Measurements from ENCODE around the gene CFAP410. TPM values are rescaled to one million over a fixed set of nuclear protein-coding genes. Genes with fewer than 3 reads are reported as not detected.

The CFAP410 gene
- total and polyA plus RNA-seq, 8 donors, result 21.1 to 118 (median 32.8) TPM

DNA sequence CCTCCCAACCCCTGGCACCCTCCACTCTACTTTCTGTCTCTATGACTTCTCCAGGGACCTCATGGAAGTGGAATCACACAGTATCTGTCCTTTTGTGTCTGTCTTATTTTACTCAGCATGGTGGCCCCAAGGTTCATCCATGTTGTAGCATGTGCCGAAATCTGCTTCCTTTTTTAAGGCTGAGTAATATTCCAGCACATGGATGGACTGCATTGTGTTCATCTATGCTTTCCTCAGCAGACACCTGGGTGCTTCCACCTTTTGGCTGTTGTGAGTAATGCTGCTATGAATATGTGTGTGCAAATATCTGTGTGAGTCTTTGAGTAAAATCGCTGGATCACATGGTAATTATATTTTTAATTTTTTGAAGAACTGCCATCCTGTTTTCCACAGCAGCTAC, 40.9 kb downstream of the CFAP410 start:
- H3K9me3 ChIP-seq, result no peaks in the 10 kb centered on the region
- no peak overlapping the region for H3K4me3 ChIP-seq
- intact Hi-C loops (cut with DNase I; ENCODE audit: low total_unique reads), result no loop called here
- no peak for DNase-seq
- 84 to 96% (median 88%) methylated on average over 2 of the region's 2 CpGs for WGBS, 5 donors
- H3K27me3 ChIP-seq, result peaks cover 0 to 34% (median 0%) of the 10 kb centered on the region in 3 donors
- peak overlapping the region in 1 of 5 donors; percentile 9 for H3K27ac ChIP-seq
- TF ChIP-seq, protein P1, sequence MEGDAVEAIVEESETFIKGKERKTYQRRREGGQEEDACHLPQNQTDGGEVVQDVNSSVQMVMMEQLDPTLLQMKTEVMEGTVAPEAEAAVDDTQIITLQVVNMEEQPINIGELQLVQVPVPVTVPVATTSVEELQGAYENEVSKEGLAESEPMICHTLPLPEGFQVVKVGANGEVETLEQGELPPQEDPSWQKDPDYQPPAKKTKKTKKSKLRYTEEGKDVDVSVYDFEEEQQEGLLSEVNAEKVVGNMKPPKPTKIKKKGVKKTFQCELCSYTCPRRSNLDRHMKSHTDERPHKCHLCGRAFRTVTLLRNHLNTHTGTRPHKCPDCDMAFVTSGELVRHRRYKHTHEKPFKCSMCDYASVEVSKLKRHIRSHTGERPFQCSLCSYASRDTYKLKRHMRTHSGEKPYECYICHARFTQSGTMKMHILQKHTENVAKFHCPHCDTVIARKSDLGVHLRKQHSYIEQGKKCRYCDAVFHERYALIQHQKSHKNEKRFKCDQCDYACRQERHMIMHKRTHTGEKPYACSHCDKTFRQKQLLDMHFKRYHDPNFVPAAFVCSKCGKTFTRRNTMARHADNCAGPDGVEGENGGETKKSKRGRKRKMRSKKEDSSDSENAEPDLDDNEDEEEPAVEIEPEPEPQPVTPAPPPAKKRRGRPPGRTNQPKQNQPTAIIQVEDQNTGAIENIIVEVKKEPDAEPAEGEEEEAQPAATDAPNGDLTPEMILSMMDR (IDR thresholded peaks at IDR 0.05), result no peak
- TF ChIP-seq POLR2A (IDR thresholded peaks at IDR 0.05) (no peak), POLR2AphosphoS5 (IDR thresholded peaks at IDR 0.05) (no peak), EP300 (IDR thresholded peaks at IDR 0.05) (no peak)
- peaks cover 41 to 67% (median 60%) of the 10 kb centered on the region in 4 donors for H3K4me1 ChIP-seq
- H3K36me3 ChIP-seq, result no peaks in the 10 kb centered on the region

GRCh38 chr21:44297525-44298290, 41.5 kb downstream of the CFAP410 start:
- TF ChIP-seq, protein P1 (IDR thresholded peaks at IDR 0.05), result peak in 5 of 7 experiments; percentile 53 to 83 (median 76)
- TF ChIP-seq EP300 (IDR thresholded peaks at IDR 0.05) (no peak), POLR2AphosphoS5 (IDR thresholded peaks at IDR 0.05) (peak in 1 of 3 donors; percentile 60)
- no peaks in the 10 kb centered on the region for H3K36me3 ChIP-seq
- H3K9me3 ChIP-seq, result no peaks in the 10 kb centered on the region
- H3K27ac ChIP-seq, result peak overlapping the region in 3 of 5 donors; percentile 9 to 26 (median 23)
- 20 to 23% (median 22%) methylated on average over 21 to 22 of the region's 22 CpGs for WGBS, 5 donors
- H3K4me1 ChIP-seq, result peaks cover 37 to 61% (median 54%) of the 10 kb centered on the region in 4 donors
- peaks cover 0 to 40% (median 0%) of the 10 kb centered on the region in 3 donors for H3K27me3 ChIP-seq
- H3K4me3 ChIP-seq, result peak overlapping the region in 1 of 4 donors; percentile 10
- DNase-seq, result peak; percentile 91 to 95
- intact Hi-C loops (cut with DNase I; ENCODE audit: low total_unique reads), result no loop called here

- DNase-seq, result no peak
- Histone ChIP-seq H3K9me3 (no peaks in the 10 kb centered on the region), H3K4me1 (peaks cover 29 to 53% (median 46%) of the 10 kb centered on the region in 4 donors), H3K27me3 (peaks cover 0 to 44% (median 0%) of the 10 kb centered on the region in 3 donors), H3K4me3 (no peak overlapping the region), H3K36me3 (no peaks in the 10 kb centered on the region), H3K27ac (no peak overlapping the region)
- intact Hi-C loops (cut with DNase I; ENCODE audit: low total_unique reads), result no loop called here
- TF ChIP-seq EP300 (IDR thresholded peaks at IDR 0.05) (no peak), POLR2AphosphoS5 (IDR thresholded peaks at IDR 0.05) (no peak), POLR2A (IDR thresholded peaks at IDR 0.05) (no peak)
- TF ChIP-seq, protein P1 (IDR thresholded peaks at IDR 0.05), result no peak
- 68 to 84% (median 78%) methylated on average over 6 to 13 of the region's 13 CpGs for WGBS, 5 donors
Observed at GRCh38 chr21:44296916-44297315, 42.3 kb downstream of the CFAP410 start.

GRCh38 chr21:44296103-44296519, 43.1 kb downstream of the CFAP410 start:
- intact Hi-C loops (cut with DNase I; ENCODE audit: low total_unique reads), result no loop called here
- 62 to 85% (median 80%) methylated on average over 2 to 12 of the region's 12 CpGs for WGBS, 5 donors
- Histone ChIP-seq H3K27ac (no peak overlapping the region), H3K27me3 (peaks cover 0 to 44% (median 0%) of the 10 kb centered on the region in 3 donors), H3K4me3 (no peak overlapping the region), H3K9me3 (no peaks in the 10 kb centered on the region), H3K36me3 (no peaks in the 10 kb centered on the region), H3K4me1 (peaks cover 21 to 45% (median 38%) of the 10 kb centered on the region in 4 donors)
- no peak for TF ChIP-seq POLR2A (IDR thresholded peaks at IDR 0.05)
- TF ChIP-seq EP300 (IDR thresholded peaks at IDR 0.05), result no peak
- TF ChIP-seq POLR2AphosphoS5 (IDR thresholded peaks at IDR 0.05), result no peak
- TF ChIP-seq, protein P1 (IDR thresholded peaks at IDR 0.05), result no peak
- DNase-seq, result no peak

Data from stomach (tissue), 9 donors.